SK-N-SH (cell line): ENCODE results near the gene ZNF384. TPM values are rescaled to one million over a fixed set of nuclear protein-coding genes. Genes with fewer than 3 reads are reported as not detected.

ENCODE experiments used
- CTCF ChIA-PET: fragments of 300-600, 350-600 bp; formaldehyde crosslinking; extraction: SDS; loops from one replicate; lab custom pipeline; 2021; lab: Yijun Ruan, JAX
- POLR2A ChIA-PET: fragments of 350-600 bp; sonication (Branson Sonifier 250); formaldehyde crosslinking; extraction: SDS; loops from one replicate; lab custom pipeline; 2020; ENCODE audit warnings: antibody characterized with exemption, inconsistent platforms; lab: Yijun Ruan, JAX
- DNase-seq: peaks from one replicate; pipeline ENCODE4 v3.0.0; 2012
- H2AFZ ChIP-seq: fragments of 200-600 bp; sonication (generic); 2 replicates; pipeline ENCODE4 v1.8.1; 2016; ENCODE audit warnings: antibody characterized with exemption, mild to moderate bottlenecking, low read depth
- H3F3A ChIP-seq: fragments of 200-600 bp; sonication (generic); replicated peaks from 2 replicates; pipeline ENCODE3; 2016; ENCODE audit warnings: antibody characterized with exemption, mild to moderate bottlenecking; ENCODE audit not compliant: insufficient read depth
- H3K27ac ChIP-seq, 2 experiments: fragments of 200-500 bp in 1 of 2; fragments of 200-600 bp in 1 of 2; sonication (Bioruptor generic) in 1 of 2; sonication (generic), shearing (Covaris generic) in 1 of 2; 2 replicates each; pipeline versions ENCODE4 v1.5.1 to v1.6.1; 2014 to 2016; ENCODE audit warnings: low read depth in 2 of 2, inconsistent platforms in 1 of 2, low read length in 1 of 2, mild to moderate bottlenecking in 1 of 2, mixed read lengths in 1 of 2
- H3K27me3 ChIP-seq: fragments of 200-600 bp; sonication (generic), shearing (Covaris generic); 2 replicates; pipeline ENCODE4 v1.6.1; 2016; ENCODE audit warnings: mixed run types; ENCODE audit not compliant: insufficient read depth
- H3K36me3 ChIP-seq, 2 experiments: fragments of 200-500 bp in 1 of 2; fragments of 200-600 bp in 1 of 2; sonication (Bioruptor generic) in 1 of 2; sonication (generic) in 1 of 2; replicated peaks in 1 of 2; 2 replicates each; pipeline versions ENCODE3 to v1.5.1; 2014 to 2016; ENCODE audit warnings: low read length in 1 of 2, mild to moderate bottlenecking in 1 of 2; ENCODE audit not compliant: insufficient read depth in 2 of 2, control insufficient read depth in 1 of 2
- H3K4me1 ChIP-seq, 2 experiments: fragments of 200-500 bp in 1 of 2; fragments of 200-600 bp in 1 of 2; sonication (Bioruptor generic) in 1 of 2; sonication (generic), shearing (Covaris generic) in 1 of 2; 2 replicates each; pipeline versions ENCODE4 v1.5.1 to v1.6.1; 2014 to 2016; ENCODE audit warnings: low read depth in 1 of 2, low read length in 1 of 2, mixed run types in 1 of 2; ENCODE audit not compliant: insufficient read depth in 2 of 2, control insufficient read depth in 1 of 2
- H3K4me2 ChIP-seq: fragments of 200-600 bp; sonication (generic), shearing (Covaris generic); 2 replicates; pipeline ENCODE4 v1.6.1; 2017; ENCODE audit warnings: mixed run types
- H3K4me3 ChIP-seq, 2 experiments: fragments of 200-500 bp in 1 of 2; fragments of 200-600 bp in 1 of 2; sonication (Bioruptor generic) in 1 of 2; sonication (generic), shearing (Covaris generic) in 1 of 2; 2 replicates each; pipeline versions ENCODE4 v1.5.1 to v1.8.1; 2014 to 2016; ENCODE audit warnings: low read depth in 2 of 2, inconsistent platforms in 1 of 2, low read length in 1 of 2, mild to moderate bottlenecking in 1 of 2, mixed read lengths in 1 of 2, moderate library complexity in 1 of 2
- H3K79me2 ChIP-seq: fragments of 200-600 bp; sonication (generic); 2 replicates; pipeline ENCODE4 v1.8.1; 2017; ENCODE audit warnings: mild to moderate bottlenecking; ENCODE audit not compliant: insufficient read depth
- H3K9ac ChIP-seq: fragments of 200-600 bp; sonication (generic); 2 replicates; pipeline ENCODE4 v1.6.1; 2017; ENCODE audit warnings: mixed run types
- H3K9me2 ChIP-seq: fragments of 200-600 bp; sonication (generic); 2 replicates; pipeline ENCODE4 v1.6.1; 2017; ENCODE audit warnings: mixed run types
- H3K9me3 ChIP-seq: fragments of 200-600 bp; sonication (generic); 2 replicates; pipeline ENCODE4 v1.6.1; 2017; ENCODE audit warnings: mixed run types, mild to moderate bottlenecking, moderate library complexity
- H4K20me1 ChIP-seq: fragments of 200-600 bp; sonication (generic); 2 replicates; pipeline ENCODE4 v1.6.1; 2017; ENCODE audit warnings: mild to moderate bottlenecking, mixed run types; ENCODE audit not compliant: insufficient read depth
- CHD2 ChIP-seq: fragments of 150-350 bp; IDR thresholded peaks from 2 replicates; pipeline ENCODE4 v1.6.1; 2018; ENCODE audit warnings: low read length; ENCODE audit not compliant: partially characterized antibody
- EZH2phosphoT487 ChIP-seq: fragments of 200-600 bp; sonication (generic); IDR thresholded peaks from 2 replicates; pipeline ENCODE4 v1.6.1; 2017; ENCODE audit warnings: low read depth, mixed run types, mild to moderate bottlenecking, antibody characterized with exemption, moderate library complexity, borderline replicate concordance
- FOSL2 ChIP-seq: IDR thresholded peaks from 2 replicates; pipeline ENCODE4 v1.4.0; 2012; ENCODE audit warnings: low read depth, mild to moderate bottlenecking, moderate library complexity, borderline replicate concordance
- FOXJ3 ChIP-seq: sonication (generic); formaldehyde crosslinking; IDR thresholded peaks from 2 replicates; pipeline ENCODE4 v1.5.1; 2020; ENCODE audit warnings: mild to moderate bottlenecking, missing genetic modification reagents
- FOXM1 ChIP-seq: IDR thresholded peaks from 2 replicates; pipeline ENCODE4 v1.4.0; 2012; ENCODE audit warnings: low read depth, mild to moderate bottlenecking
- GABPA ChIP-seq: IDR thresholded peaks from 2 replicates; pipeline ENCODE4 v1.4.0; 2012; ENCODE audit warnings: low read depth, mild to moderate bottlenecking
- IRF3 ChIP-seq: fragments of 150-350 bp; IDR thresholded peaks from 2 replicates; pipeline ENCODE4 v1.6.1; 2016; ENCODE audit warnings: mild to moderate bottlenecking, low read depth, low read length
- JUND ChIP-seq: IDR thresholded peaks from 2 replicates; pipeline ENCODE4 v1.4.0; 2012
- PBX3 ChIP-seq: IDR thresholded peaks from 2 replicates; pipeline ENCODE4; 2012
- RAD21 ChIP-seq: IDR thresholded peaks from 2 replicates; pipeline ENCODE4 v1.6.1; 2012; ENCODE audit warnings: mild to moderate bottlenecking, low read length
- REST ChIP-seq: IDR thresholded peaks from 2 replicates; pipeline ENCODE4 v1.6.1; 2012; ENCODE audit warnings: mild to moderate bottlenecking, low read depth, low read length, moderate library complexity
- RXRA ChIP-seq: IDR thresholded peaks from 2 replicates; pipeline ENCODE4 v1.4.0; 2012; ENCODE audit warnings: low read depth, mild to moderate bottlenecking, borderline replicate concordance
- SIN3A ChIP-seq: IDR thresholded peaks from 2 replicates; pipeline ENCODE4 v1.6.1; 2012; ENCODE audit warnings: low read depth, mild to moderate bottlenecking, low read length, moderate library complexity, borderline replicate concordance
- SMC3 ChIP-seq: IDR thresholded peaks from 2 replicates; pipeline ENCODE4 v1.6.1; 2012; ENCODE audit warnings: low read depth, low read length, improper control_type of control experiment
- TCF12 ChIP-seq: IDR thresholded peaks from 2 replicates; pipeline ENCODE4 v1.4.0; 2012
- USF1 ChIP-seq: IDR thresholded peaks from 2 replicates; pipeline ENCODE4 v1.4.0; 2012; ENCODE audit warnings: low read depth, borderline replicate concordance
- WGBS: methylation state at CpG from one replicate; pipeline ENCODE4 v1.1.6; 2017; ENCODE audit warnings: low lambda C conversion rate; 5-methylcytosine and 5-hydroxymethylcytosine counted together
- polyA plus RNA-seq, 3 experiments: library from polyadenylated mRNA; depleted of rRNA; stranded (reverse); fragments of >200 nt; gene quantifications; 2 replicates each; pipeline ENCODE4 v1.2.3, GENCODE V29; 2012

The ZNF384 gene
- polyA plus RNA-seq, 1 of the 3 experiments (the other 2 are of a cell fraction): 64.9 TPM

- Histone ChIP-seq H3K27ac (peak within 1 kb of the TSS in 1 of 2 experiments; percentile 80; a peak in 2 of 4 replicates), H4K20me1 (no peaks in the 10 kb centered on the region), H3K36me3 (peaks cover 0 to 15% of the 10 kb centered on the region in 2 experiments), H3K27me3 (no peaks in the 10 kb centered on the region), H3K4me3 (peak within 1 kb of the TSS; percentile 74 to 80), H2AFZ (peak within 1 kb of the TSS; percentile 81), H3K9me2 (no peaks in the 10 kb centered on the region), H3K4me2 (peak within 1 kb of the TSS; percentile 98), H3K79me2 (peaks cover 11% of the 10 kb centered on the region), H3K9me3 (no peaks in the 10 kb centered on the region), H3F3A (peaks cover 12% of the 10 kb centered on the region), H3K4me1 (peaks cover 6 to 13% of the 10 kb centered on the region in 2 experiments; a peak in 2 of 4 replicates), H3K9ac (peak within 1 kb of the TSS; percentile 85)
- CTCF ChIA-PET: interaction anchor here (0.6 to 2.7 kb wide), 2 partner anchors 53 to 105 kb away, joined by 3 to 13 read pairs; partner anchors contain the start of gene MLF2
- TF ChIP-seq RXRA (no peak), CHD2 (peak; percentile 48), PBX3 (no peak), SIN3A (no peak), GABPA (no peak)
- WGBS: no CpG with 5 or more reads among the region's 43 CpGs
- POLR2A ChIA-PET: interaction anchor here (0.7 to 3.1 kb wide), 2 partner anchors 11 kb away, joined by 3 to 38 read pairs; partner anchors contain the start of gene ZNF384
- peak; percentile 92 for DNase-seq
Measured at GRCh38 chr12:6700646-6701051, 11.5 kb upstream of the ZNF384 start, which contains the start of gene PIANP. Gene PIANP, minus strand, starts transcription at chr12:6700815. Its CDS starts 2,754 bp downstream, at chr12:6698061.

GRCh38 chr12:6699989-6700645 lies 10.9 kb upstream of the ZNF384 start:
- no peak for TF ChIP-seq EZH2phosphoT487
- TF ChIP-seq CHD2: no peak
- no peak for TF ChIP-seq RXRA
- TF ChIP-seq FOSL2: no peak
- TF ChIP-seq FOXJ3 (CRISPR knock-in tag): no peak
- no peak for TF ChIP-seq IRF3
- TF ChIP-seq SMC3: no peak
- TF ChIP-seq JUND: no peak
- TF ChIP-seq FOXM1: no peak
- TF ChIP-seq TCF12: no peak
- TF ChIP-seq REST: no peak
- no peak for TF ChIP-seq USF1
- no peak for TF ChIP-seq RAD21
- no peaks in the 10 kb centered on the region for H3K9me3 ChIP-seq
- DNase-seq: peak; percentile 86
- H3K4me3 ChIP-seq: peak overlapping the region; percentile 74 to 80
- no peaks in the 10 kb centered on the region for H3K9me2 ChIP-seq
- WGBS: 2% methylated on average over 28 of the region's 65 CpGs
- POLR2A ChIA-PET: interaction anchor here (0.9 to 3.1 kb wide), 4 partner anchors 11 to 66 kb away, joined by 3 to 38 read pairs (median 13); partner anchors contain the start of genes COPS7A, PTMS and ZNF384
- peaks cover 11% of the 10 kb centered on the region for H3K79me2 ChIP-seq
- peaks cover 0 to 15% of the 10 kb centered on the region in 2 experiments for H3K36me3 ChIP-seq
- H3K4me1 ChIP-seq: peaks cover 6 to 13% of the 10 kb centered on the region in 2 experiments; a peak in 2 of 4 replicates
- peak overlapping the region; percentile 98 for H3K4me2 ChIP-seq
- H3K27me3 ChIP-seq: no peaks in the 10 kb centered on the region
- peak overlapping the region; percentile 85 for H3K9ac ChIP-seq
- CTCF ChIA-PET: interaction anchor here (0.8 to 2.7 kb wide), 5 partner anchors 11 to 170 kb away, joined by 3 to 13 read pairs (median 3); partner anchors contain the start of gene MLF2
- H2AFZ ChIP-seq: peak overlapping the region; percentile 81; the same call in 1 of the 2 replicates
- H3K27ac ChIP-seq: peak overlapping the region in 1 of 2 experiments; percentile 80; a peak in 2 of 4 replicates
- H3F3A ChIP-seq: peaks cover 12% of the 10 kb centered on the region
- no peaks in the 10 kb centered on the region for H4K20me1 ChIP-seq
